Muscle of leg (tissue), 11 donors: Measurements from ENCODE around the gene PALS1. TPM values are rescaled to one million over a fixed set of nuclear protein-coding genes. Genes with fewer than 3 reads are reported as not detected.
"Not testable (repeated sequence)": the region's sequence is repeated elsewhere in the genome, so short reads cannot be mapped to it uniquely, and the experiment has no call there.

Experiments used
- DNase-seq: peaks from one replicate; pipeline ENCODE4 v3.0.0; 2013
- H3K27ac ChIP-seq: one replicate; pipeline ENCODE4 v1.5.1; 2013; ENCODE audit warnings: mild to moderate bottlenecking, low read length, control low read depth
- H3K27me3 ChIP-seq: one replicate; pipeline ENCODE4 v1.6.1; 2013; ENCODE audit warnings: low read length; ENCODE audit not compliant: control insufficient read depth, insufficient read depth
- H3K36me3 ChIP-seq: one replicate; pipeline ENCODE4 v1.6.1; 2013; ENCODE audit warnings: low read length; ENCODE audit not compliant: control insufficient read depth, insufficient read depth
- H3K4me1 ChIP-seq: one replicate; pipeline ENCODE4 v1.6.1; 2013; ENCODE audit warnings: low read length; ENCODE audit not compliant: control insufficient read depth, insufficient read depth
- H3K4me3 ChIP-seq: one replicate; pipeline ENCODE4 v1.5.1; 2013; ENCODE audit warnings: low read length, control low read depth
- H3K9me3 ChIP-seq: replicated peaks from 2 replicates; pipeline ENCODE4 v1.6.1; 2013; ENCODE audit warnings: low read depth, low read length; ENCODE audit not compliant: control insufficient read depth
- whole genome bisulfite sequencing: methylation state at CpG from one replicate; pipeline ENCODE4 v1.1.5; 2013; ENCODE audit warnings: missing lambda C conversion rate; ENCODE audit not compliant: insufficient coverage; 5-methylcytosine and 5-hydroxymethylcytosine counted together
- polyA plus RNA-seq, 8 donors: library from polyadenylated mRNA; unstranded; fragments of 120-200 nt; gene quantifications; one replicate each; pipeline versions ENCODE4 v1.2.1 to v1.2.3, GENCODE V29; 2013; ENCODE audit warnings: inconsistent platforms in 1 of 8, low replicate concordance in 1 of 8; ENCODE audit not compliant: insufficient read length in 8 of 8, insufficient read depth in 1 of 8
- total RNA-seq: library from RNA; stranded (reverse); fragments of 120-200 nt; gene quantifications from one replicate; pipeline ENCODE4 v1.2.4, GENCODE V29; 2013

The PALS1 gene
- total and polyA plus RNA-seq, 9 donors: 10.1 to 14.8 (median 13.8) TPM

- Histone ChIP-seq H3K27ac (peak overlapping the region; percentile 92), H3K36me3 (peaks cover 4% of the 10 kb centered on the region), H3K4me1 (peaks cover 8% of the 10 kb centered on the region), H3K9me3 (no peaks in the 10 kb centered on the region), H3K4me3 (no peak overlapping the region), H3K27me3 (no peaks in the 10 kb centered on the region)
- no CpG with 5 or more reads among the region's 3 CpGs for WGBS
- peak; percentile 33 for DNase-seq
These were observed 29.0 kb downstream of the PALS1 start for GRCh38 chr14:67270145-67270753.

GRCh38 chr14:67270933-67271332 is 29.7 kb downstream of the PALS1 start:
- Histone ChIP-seq H3K36me3 (peaks cover 4% of the 10 kb centered on the region), H3K9me3 (no peaks in the 10 kb centered on the region), H3K27ac (peak overlapping the region; percentile 92), H3K27me3 (no peaks in the 10 kb centered on the region), H3K4me3 (no peak overlapping the region), H3K4me1 (peaks cover 8% of the 10 kb centered on the region)
- WGBS: 100% methylated on average over 1 of the region's 3 CpGs
- no peak for DNase-seq

- not testable (repeated sequence) for H3K9me3 ChIP-seq, DNase-seq, H3K4me3 ChIP-seq, H3K27ac ChIP-seq, H3K27me3 ChIP-seq, H3K4me1 ChIP-seq, H3K36me3 ChIP-seq
- no CpG with 5 or more reads among the region's 3 CpGs for WGBS
These were observed 32.0 kb downstream of the PALS1 start for GRCh38 chr14:67273281-67273680.

GRCh38 chr14:67276131-67276530 is 34.9 kb downstream of the PALS1 start:
- Histone ChIP-seq H3K27me3 (no peaks in the 10 kb centered on the region), H3K4me1 (no peaks in the 10 kb centered on the region), H3K9me3 (no peaks in the 10 kb centered on the region), H3K36me3 (peaks cover 4% of the 10 kb centered on the region), H3K4me3 (no peak overlapping the region), H3K27ac (no peak overlapping the region)
- no peak for DNase-seq

- 100% methylated on average over 2 of the region's 2 CpGs for WGBS
- H3K9me3 ChIP-seq: no peaks in the 10 kb centered on the region
These were observed 39.3 kb downstream of the PALS1 start for GRCh38 chr14:67280506-67280905.

GRCh38 chr14:67285876-67286452 is 44.7 kb downstream of the PALS1 start:
- Histone ChIP-seq H3K4me3 (no peak overlapping the region), H3K27me3 (no peaks in the 10 kb centered on the region), H3K27ac (no peak overlapping the region), H3K9me3 (no peaks in the 10 kb centered on the region), H3K36me3 (no peaks in the 10 kb centered on the region), H3K4me1 (no peaks in the 10 kb centered on the region)
- no CpG with 5 or more reads among the region's 2 CpGs for WGBS
- peak; percentile 63 for DNase-seq

More at GRCh38 chr14:67280506-67280905, 39.3 kb downstream of the PALS1 start:
- Histone ChIP-seq H3K27ac (no peak overlapping the region), H3K4me1 (no peaks in the 10 kb centered on the region), H3K27me3 (no peaks in the 10 kb centered on the region), H3K4me3 (no peak overlapping the region), H3K36me3 (no peaks in the 10 kb centered on the region)
- DNase-seq: no peak

Other genes with a start within 250 kb of the PALS1 start
- gene GARIN2, start 52.0 kb upstream of the PALS1 start, total RNA-seq: 0.04 TPM
- under 1 TPM; 0.23 to 0.63 (median 0.38) TPM for gene GARIN2, start 52.0 kb upstream of the PALS1 start, polyA plus RNA-seq
- 63.4 TPM for gene ATP6V1D, start 118.4 kb downstream of the PALS1 start, total RNA-seq
- 10 to 100 TPM; 60.9 to 80.6 (median 69.8) TPM for gene ATP6V1D, start 118.4 kb downstream of the PALS1 start, polyA plus RNA-seq
- gene EIF2S1, start 118.9 kb downstream of the PALS1 start, total RNA-seq: 90.0 TPM
- gene EIF2S1, start 118.9 kb downstream of the PALS1 start, polyA plus RNA-seq: 10 to 100 TPM; 60.3 to 97.4 (median 91.3) TPM
- gene PLEK2, start 170.7 kb downstream of the PALS1 start, total RNA-seq: 0.22 TPM
- 1 to 10 TPM in 3 of 8 donors, under 1 TPM in 5; 0.44 to 3.0 (median 0.88) TPM for gene PLEK2, start 170.7 kb downstream of the PALS1 start, polyA plus RNA-seq
- gene TMEM229B, start 247.3 kb downstream of the PALS1 start, total RNA-seq: 0.40 TPM
- gene TMEM229B, start 247.3 kb downstream of the PALS1 start, polyA plus RNA-seq: under 1 TPM; 0.23 to 0.62 (median 0.43) TPM